GM10266 (cell line): ENCODE measurements around the gene S1PR4.

Source experiments
- DNase-seq: peaks from one replicate; pipeline ENCODE4 v3.0.0; 2012; ENCODE audit errors: extremely low spot score
- TF ChIP-seq, protein P1 (sequence below): IDR thresholded peaks from 2 replicates; pipeline ENCODE4 v1.5.1; 2012; ENCODE audit warnings: mild to moderate bottlenecking, low read depth; ENCODE audit not compliant: control insufficient read depth, insufficient read depth; ENCODE audit errors: missing control alignments

Gene S1PR4

DNA sequence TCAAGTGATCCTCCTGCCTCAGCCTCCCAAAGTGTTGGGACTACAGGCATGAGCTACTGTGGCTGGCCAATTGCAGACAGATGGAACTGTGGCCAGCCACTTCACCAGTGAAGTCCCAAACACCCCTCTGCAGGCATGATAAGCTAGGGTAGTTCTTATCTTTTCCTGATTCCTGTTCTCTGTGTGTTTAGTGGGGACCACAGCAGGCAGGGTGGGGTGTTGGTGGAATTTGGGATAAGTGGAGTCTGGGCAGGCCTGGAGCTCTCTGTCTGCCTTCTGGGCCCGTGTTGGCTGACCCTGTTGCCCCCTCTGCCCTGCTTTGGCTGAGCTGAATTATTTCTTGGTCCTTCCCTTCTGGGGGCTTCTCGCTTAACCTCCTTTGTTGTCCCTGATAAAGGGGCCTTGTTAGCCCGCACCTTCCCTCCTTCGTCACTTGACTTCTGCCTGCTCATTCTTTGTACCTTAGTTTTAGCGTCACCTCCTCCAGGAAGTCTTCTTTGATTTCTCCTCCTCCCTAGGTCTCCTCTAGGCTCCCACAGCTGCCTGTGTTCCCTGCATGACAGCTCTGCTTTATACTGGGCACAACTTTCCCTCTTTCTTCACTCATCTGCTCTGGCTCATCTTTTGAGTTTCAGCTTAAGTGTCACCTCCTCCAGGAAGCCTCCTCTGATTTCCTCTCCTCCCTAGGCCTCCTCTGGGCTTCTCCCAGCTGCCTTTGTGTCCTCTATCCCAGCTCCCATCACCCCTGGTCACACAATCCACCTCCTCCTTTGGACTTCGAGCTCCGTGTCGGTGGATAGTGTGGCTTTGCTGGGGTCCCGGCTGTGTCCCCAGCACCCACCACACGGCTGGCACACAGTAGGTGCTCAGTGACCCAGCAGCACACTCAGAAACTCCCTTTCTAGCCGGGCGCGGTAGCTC, 5.4 kb downstream of the S1PR4 start:
- DNase-seq = no peak
- TF ChIP-seq, protein P1, sequence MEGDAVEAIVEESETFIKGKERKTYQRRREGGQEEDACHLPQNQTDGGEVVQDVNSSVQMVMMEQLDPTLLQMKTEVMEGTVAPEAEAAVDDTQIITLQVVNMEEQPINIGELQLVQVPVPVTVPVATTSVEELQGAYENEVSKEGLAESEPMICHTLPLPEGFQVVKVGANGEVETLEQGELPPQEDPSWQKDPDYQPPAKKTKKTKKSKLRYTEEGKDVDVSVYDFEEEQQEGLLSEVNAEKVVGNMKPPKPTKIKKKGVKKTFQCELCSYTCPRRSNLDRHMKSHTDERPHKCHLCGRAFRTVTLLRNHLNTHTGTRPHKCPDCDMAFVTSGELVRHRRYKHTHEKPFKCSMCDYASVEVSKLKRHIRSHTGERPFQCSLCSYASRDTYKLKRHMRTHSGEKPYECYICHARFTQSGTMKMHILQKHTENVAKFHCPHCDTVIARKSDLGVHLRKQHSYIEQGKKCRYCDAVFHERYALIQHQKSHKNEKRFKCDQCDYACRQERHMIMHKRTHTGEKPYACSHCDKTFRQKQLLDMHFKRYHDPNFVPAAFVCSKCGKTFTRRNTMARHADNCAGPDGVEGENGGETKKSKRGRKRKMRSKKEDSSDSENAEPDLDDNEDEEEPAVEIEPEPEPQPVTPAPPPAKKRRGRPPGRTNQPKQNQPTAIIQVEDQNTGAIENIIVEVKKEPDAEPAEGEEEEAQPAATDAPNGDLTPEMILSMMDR = no peak

DNA sequence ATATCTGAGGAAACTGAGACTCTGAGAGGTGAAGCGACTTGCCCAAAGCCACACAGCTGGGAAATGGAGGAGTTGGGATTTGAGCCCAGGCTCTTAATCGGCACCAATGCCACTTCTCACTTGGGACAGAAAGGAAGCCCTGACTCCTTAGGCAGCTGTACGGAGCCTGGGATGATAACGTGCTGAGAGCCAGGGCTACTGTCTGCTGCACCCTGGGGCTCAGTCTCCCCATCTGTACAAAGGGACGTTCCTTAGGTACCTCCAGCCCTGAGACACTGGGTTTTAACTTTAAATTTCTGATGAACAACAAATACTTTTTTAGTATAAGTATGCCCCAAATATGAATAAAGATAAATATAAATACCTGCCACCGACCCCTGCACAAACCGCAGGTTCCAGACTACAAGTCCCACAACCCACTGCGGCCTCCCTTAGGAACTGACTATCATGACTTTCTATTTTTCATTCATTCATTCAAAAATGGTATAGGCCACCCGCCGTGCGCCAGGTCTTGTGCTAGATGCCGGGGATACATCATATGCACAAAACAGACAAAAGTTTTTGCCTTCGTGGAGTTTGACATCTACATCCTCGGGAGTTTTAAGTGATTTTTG, 6.4 kb downstream of the S1PR4 start:
- TF ChIP-seq, protein P1 = no peak
- DNase-seq = no peak

DNA sequence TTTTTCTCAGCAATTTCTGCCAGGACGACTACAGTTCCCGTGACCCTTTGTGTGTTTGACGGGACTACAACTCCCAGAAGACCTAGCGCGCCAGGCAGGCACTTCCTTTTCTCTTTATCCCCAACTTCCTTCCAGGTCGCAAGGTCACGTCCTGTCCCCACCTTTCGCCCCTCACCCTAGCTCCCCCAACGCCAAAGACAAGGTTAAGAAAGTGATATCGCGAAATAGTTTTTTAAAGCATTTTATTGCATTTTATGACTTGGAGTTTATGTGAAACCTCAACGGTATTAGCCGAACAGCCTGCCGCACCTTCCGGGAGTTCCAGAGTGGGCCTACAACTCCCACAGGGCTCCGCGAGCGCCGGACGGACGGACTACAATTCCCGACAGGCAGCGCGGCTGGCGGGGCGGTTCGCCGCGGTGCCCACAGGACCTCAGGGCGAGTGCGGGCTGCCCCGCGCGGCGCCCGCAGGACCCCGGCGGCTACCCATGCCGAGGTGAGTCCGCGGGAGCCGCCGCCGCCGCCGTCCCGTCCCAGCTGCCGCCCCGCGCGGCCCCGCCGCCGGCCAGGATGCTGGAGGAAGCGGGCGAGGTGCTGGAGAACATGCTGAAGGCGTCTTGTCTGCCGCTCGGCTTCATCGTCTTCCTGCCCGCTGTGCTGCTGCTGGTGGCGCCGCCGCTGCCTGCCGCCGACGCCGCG, 7.0 kb downstream of the S1PR4 start, which contains the start of gene NCLN:
TSS of gene NCLN (plus strand) at position 470 of the 699 bp plus-strand sequence. CDS start at position 571, 101 bp downstream.
- TF ChIP-seq, protein P1 = no peak
- peak; percentile 93 for DNase-seq

DNA sequence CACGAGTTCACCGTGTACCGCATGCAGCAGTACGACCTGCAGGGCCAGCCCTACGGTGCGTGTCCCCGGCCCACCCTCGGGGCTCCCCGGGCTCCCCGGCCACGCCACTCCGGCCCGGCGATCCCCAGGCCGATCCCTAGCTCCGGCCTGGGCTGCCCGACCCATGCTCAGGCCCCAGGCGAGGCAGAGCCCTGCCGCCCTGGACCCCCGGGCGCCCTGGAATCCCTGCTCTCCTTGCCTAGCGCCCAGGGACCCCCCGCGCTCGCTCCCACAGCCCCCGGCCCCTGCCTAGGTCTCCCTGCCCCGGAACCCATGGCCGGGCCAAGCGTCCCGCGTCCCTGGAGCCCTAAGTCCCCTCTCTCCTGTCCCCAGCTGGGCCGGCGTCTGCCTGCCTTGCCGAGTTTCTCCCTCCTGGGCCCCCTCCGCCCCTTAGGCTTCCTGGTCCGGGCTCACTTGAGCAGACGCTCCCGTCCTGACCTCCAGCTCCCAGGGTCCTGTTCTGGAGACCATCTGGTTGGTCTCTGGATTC, 7.7 kb downstream of the S1PR4 start:
- TF ChIP-seq, protein P1 = no peak
- no peak for DNase-seq

DNA sequence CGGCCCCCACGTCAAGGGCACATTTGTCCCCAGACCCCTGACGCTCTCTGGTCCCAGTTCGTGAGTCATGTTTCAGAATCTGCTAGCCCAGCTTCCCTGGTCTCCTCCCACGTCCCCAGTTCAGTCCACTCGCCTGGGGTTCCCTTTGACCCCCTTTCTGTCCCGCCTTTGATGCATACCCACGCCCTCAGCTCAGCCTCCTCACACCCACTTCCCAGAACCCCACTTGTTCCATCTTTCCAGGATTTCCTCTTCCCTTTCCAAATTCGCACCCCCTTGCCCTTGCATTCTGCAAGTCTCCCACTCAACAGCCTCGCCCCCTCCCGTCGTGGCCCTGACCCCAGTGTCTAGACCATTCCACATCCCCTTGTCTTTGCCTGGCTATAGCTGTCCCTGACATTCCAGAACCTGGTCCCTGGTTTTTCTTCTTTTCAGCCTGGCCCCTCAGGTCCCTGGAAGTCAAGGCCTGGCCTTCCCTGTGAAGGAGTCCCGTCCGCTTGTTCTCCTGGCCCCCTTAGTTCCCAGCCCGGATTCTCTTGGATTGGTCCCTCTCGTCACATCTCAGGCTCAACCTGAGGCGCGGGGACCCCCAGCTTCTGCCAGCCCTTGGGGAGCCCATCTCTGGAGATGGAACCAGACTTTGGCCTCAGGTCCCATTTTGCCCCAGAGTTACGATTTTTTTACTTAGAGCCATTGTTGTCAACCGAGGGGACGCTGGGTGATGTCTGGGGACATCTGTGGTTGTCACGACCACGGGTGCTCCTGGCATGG, 8.5 kb downstream of the S1PR4 start:
- TF ChIP-seq, protein P1 = no peak
- DNase-seq = no peak

DNA sequence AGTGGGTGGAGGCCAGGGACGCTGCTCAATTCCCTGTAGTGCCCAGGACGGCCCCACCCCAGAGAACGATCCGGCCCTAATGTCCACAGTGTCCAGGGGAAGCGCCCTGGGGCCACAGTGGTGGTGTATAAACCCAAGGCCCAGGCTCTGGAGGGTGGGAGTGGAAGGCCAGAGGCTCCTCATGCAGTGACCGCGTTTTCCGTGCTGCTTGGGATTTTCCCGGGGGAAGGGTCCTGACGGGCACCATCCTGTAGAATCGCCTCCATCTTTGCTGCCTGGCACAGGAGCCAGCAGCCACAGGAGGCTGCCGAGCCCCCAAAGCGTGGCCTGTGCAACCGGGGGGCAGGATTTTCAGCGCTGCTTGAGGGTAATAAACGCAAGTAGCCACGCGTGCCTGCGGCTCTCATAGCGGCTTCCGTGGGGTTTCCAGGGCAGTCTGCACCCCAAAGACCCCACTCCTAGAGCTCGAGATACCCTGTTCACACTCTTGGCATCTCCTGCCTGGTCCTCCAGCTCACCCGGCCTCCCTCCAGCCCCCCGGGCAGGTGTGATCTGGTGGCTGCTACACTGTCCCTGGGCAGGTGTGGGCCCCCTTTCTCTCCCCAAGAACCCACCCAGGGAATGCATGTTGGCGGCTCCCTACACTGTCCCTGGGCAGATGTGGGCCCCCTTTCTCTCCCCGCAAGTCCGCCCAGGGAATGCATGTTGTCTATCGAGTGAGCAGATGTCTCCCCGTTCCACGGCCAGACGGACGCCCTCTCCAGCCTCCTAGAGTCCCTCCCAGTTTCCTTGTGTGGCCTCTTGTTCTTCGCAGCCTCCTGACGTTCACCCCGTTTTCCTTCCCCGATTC, 9.3 kb downstream of the S1PR4 start:
- TF ChIP-seq, protein P1 = no peak
- no peak for DNase-seq
